Upper lobe of left lung (tissue), 6 donors: ENCODE data around the gene GMPPB. TPM values are rescaled to one million over a fixed set of nuclear protein-coding genes. Genes with fewer than 3 reads are reported as not detected.

Experiments used
- ATAC-seq, 2 donors: fragments of 200-7000 bp; cut with Tn5 transposase; one replicate each; pipeline ENCODE4 v1.9.1; 2022; ENCODE audit warnings: mild to moderate bottlenecking in 2 of 2, moderate library complexity in 2 of 2; ENCODE audit not compliant: low FRiP score in 2 of 2
- DNase-seq, 2 donors: peaks; one replicate each; pipeline ENCODE4 v3.0.0-alpha.2; 2019 to 2020
- H3K27ac ChIP-seq, 4 donors: fragments of 200-600 bp; sonication (generic); one replicate each; pipeline ENCODE4 v1.5.1; 2016 to 2019
- H3K27me3 ChIP-seq, 4 donors: fragments of 200-600 bp; sonication (generic); one replicate each; pipeline ENCODE4 v1.5.1; 2017 to 2019
- H3K36me3 ChIP-seq, 4 donors: fragments of 200-600 bp; sonication (generic); one replicate each; pipeline ENCODE4 v1.5.1; 2016 to 2019
- H3K4me1 ChIP-seq, 4 donors: fragments of 200-600 bp; sonication (generic); one replicate each; pipeline ENCODE4 v1.5.1; 2018 to 2019
- H3K4me3 ChIP-seq, 4 donors: fragments of 200-600 bp; sonication (generic); one replicate each; pipeline ENCODE4 v1.5.1; 2017 to 2019; ENCODE audit warnings: mild to moderate bottlenecking in 2 of 4, moderate library complexity in 1 of 4
- H3K9me3 ChIP-seq, 4 donors: fragments of 200-600 bp; sonication (generic); one replicate each; pipeline ENCODE4 v1.5.1; 2018 to 2019
- CTCF ChIP-seq, 6 experiments: fragments of 450-650 bp in 4 of 6; fragments of 200-600 bp in 2 of 6; sonication (generic) in 2 of 6; IDR thresholded peaks; one replicate each; pipeline ENCODE4 v1.5.1; 2016 to 2019; ENCODE audit warnings: antibody characterized with exemption in 6 of 6
- EP300 ChIP-seq, 4 donors: sonication (generic); formaldehyde crosslinking; IDR thresholded peaks; one replicate each; pipeline ENCODE4 v1.5.1; 2017; ENCODE audit warnings: antibody characterized with exemption in 4 of 4, control low read depth in 2 of 4
- POLR2A ChIP-seq, 4 donors: fragments of 450-650 bp; IDR thresholded peaks; one replicate each; pipeline ENCODE4 v1.5.1; 2016 to 2017; ENCODE audit warnings: antibody characterized with exemption in 4 of 4, mild to moderate bottlenecking in 2 of 4
- POLR2AphosphoS5 ChIP-seq, 2 donors: sonication (generic); formaldehyde crosslinking; IDR thresholded peaks; one replicate each; pipeline ENCODE4 v1.5.1; 2017; ENCODE audit warnings: antibody characterized with exemption in 2 of 2
- WGBS, 2 donors: methylation state at CpG; one replicate each; pipeline ENCODE4 v1.1.5; 2017 to 2018; 5-methylcytosine and 5-hydroxymethylcytosine counted together
- total RNA-seq, 6 donors: library from RNA; depleted of rRNA in 4 of 6; stranded (reverse); fragments of >200 nt in 4 of 6; gene quantifications; one replicate each; pipeline versions ENCODE4 v1.1.0 to v1.2.1, GENCODE V29; 2016 to 2021
- donor health status: DM: no; HTN: no; CAD: no; lungs with moderate emphysema.
- donor health status: DM: no; HTN: yes; CAD: no; lungs with severe emphysema.

The GMPPB gene
- total RNA-seq, 6 donors from 2014 or later: 17.8 to 45.8 (median 41.3) TPM

- WGBS, 2 donors: 57 to 73% methylated on average over 6 to 10 of the region's 14 CpGs
- Histone ChIP-seq H3K36me3 (peaks cover 2 to 76% (median 57%) of the 10 kb centered on the region in 4 donors), H3K9me3 (no peaks in the 10 kb centered on the region), H3K4me3 (no peak overlapping the region), H3K4me1 (peaks cover 0 to 12% (median 3%) of the 10 kb centered on the region in 4 donors), H3K27me3 (no peaks in the 10 kb centered on the region), H3K27ac (peak overlapping the region in 3 of 4 donors; percentile 15 to 31 (median 17))
- TF ChIP-seq CTCF (IDR thresholded peaks at IDR 0.05) (peak; percentile 62 to 90 (median 82)), EP300 (IDR thresholded peaks at IDR 0.05) (no peak)
- ATAC-seq (peak; percentile 66 to 78), DNase-seq (peak in 1 of 2 donors; percentile 65)
Observed at GRCh38 chr3:49703443-49703927, 20.3 kb downstream of the GMPPB start.

GRCh38 chr3:49702672-49703071 lies 21.1 kb downstream of the GMPPB start:
- ATAC-seq (no peak), DNase-seq (no peak)
- Histone ChIP-seq H3K27ac (no peak overlapping the region), H3K27me3 (no peaks in the 10 kb centered on the region), H3K9me3 (no peaks in the 10 kb centered on the region), H3K4me1 (peaks cover 0 to 12% (median 3%) of the 10 kb centered on the region in 4 donors), H3K36me3 (peaks cover 2 to 83% (median 64%) of the 10 kb centered on the region in 4 donors), H3K4me3 (no peak overlapping the region)
- 93% methylated on average over 11 of the region's 11 CpGs for WGBS, 2 donors
- TF ChIP-seq POLR2AphosphoS5 (IDR thresholded peaks at IDR 0.05) (no peak), POLR2A (IDR thresholded peaks at IDR 0.05) (no peak), CTCF (IDR thresholded peaks at IDR 0.05) (no peak), EP300 (IDR thresholded peaks at IDR 0.05) (no peak)

GRCh38 chr3:49701388-49702077 lies 22.2 kb downstream of the GMPPB start:
- TF ChIP-seq POLR2AphosphoS5 (IDR thresholded peaks at IDR 0.05) (no peak), CTCF (IDR thresholded peaks at IDR 0.05) (peak in 3 of 6 experiments; percentile 24 to 48 (median 25)), POLR2A (IDR thresholded peaks at IDR 0.05) (no peak), EP300 (IDR thresholded peaks at IDR 0.05) (no peak)
- peaks cover 2 to 85% (median 66%) of the 10 kb centered on the region in 4 donors for H3K36me3 ChIP-seq

GRCh38 chr3:49700453-49701128 lies 23.2 kb downstream of the GMPPB start:
- peaks cover 2 to 76% (median 57%) of the 10 kb centered on the region in 4 donors for H3K36me3 ChIP-seq
- H3K4me3 ChIP-seq: no peak overlapping the region
- TF ChIP-seq POLR2AphosphoS5 (IDR thresholded peaks at IDR 0.05): no peak
- TF ChIP-seq CTCF (IDR thresholded peaks at IDR 0.05): no peak
- TF ChIP-seq EP300 (IDR thresholded peaks at IDR 0.05): no peak
- TF ChIP-seq POLR2A (IDR thresholded peaks at IDR 0.05): no peak
- no peaks in the 10 kb centered on the region for H3K9me3 ChIP-seq
- ATAC-seq: no peak
- peak in 1 of 2 donors; percentile 35 for DNase-seq
- H3K4me1 ChIP-seq: peaks cover 0 to 12% (median 3%) of the 10 kb centered on the region in 4 donors
- H3K27ac ChIP-seq: no peak overlapping the region
- WGBS, 2 donors: 88 to 93% methylated on average over 12 to 13 of the region's 13 CpGs
- H3K27me3 ChIP-seq: no peaks in the 10 kb centered on the region

More at GRCh38 chr3:49701388-49702077, 22.2 kb downstream of the GMPPB start:
- no peak overlapping the region for H3K4me3 ChIP-seq
- H3K27me3 ChIP-seq: no peaks in the 10 kb centered on the region
- no peak overlapping the region for H3K27ac ChIP-seq
- WGBS, 2 donors: 87 to 88% methylated on average over 21 of the region's 21 CpGs
- no peak for ATAC-seq
- peaks cover 0 to 12% (median 3%) of the 10 kb centered on the region in 4 donors for H3K4me1 ChIP-seq
- no peaks in the 10 kb centered on the region for H3K9me3 ChIP-seq
- DNase-seq: peak in 1 of 2 donors; percentile 69
